ENCODE results near the gene ENO2. TPM values are rescaled to one million over a fixed set of nuclear protein-coding genes. Genes with fewer than 3 reads are reported as not detected.

Gene ENO2
- total RNA-seq, 1 donor from 2014 or later, result 18.4 TPM

- no peak for DNase-seq (ENCODE audit: extremely low read depth, low read depth, low spot score)
Measured at GRCh38 chr12:6958609-6959057, 44.3 kb downstream of the ENO2 start.

- no peak for DNase-seq (ENCODE audit: extremely low read depth, low read depth, low spot score)
Measured at GRCh38 chr12:6959058-6959804, 44.9 kb downstream of the ENO2 start.

- DNase-seq (ENCODE audit: extremely low read depth, low read depth, low spot score), result no peak
Measured at GRCh38 chr12:6959805-6960592, 45.6 kb downstream of the ENO2 start.

- DNase-seq (ENCODE audit: extremely low read depth, low read depth, low spot score), result no peak
Measured at GRCh38 chr12:6960593-6961277, 46.4 kb downstream of the ENO2 start.

- no peak for DNase-seq (ENCODE audit: extremely low read depth, low read depth, low spot score)
Measured at GRCh38 chr12:6961278-6961694, 46.9 kb downstream of the ENO2 start.

- DNase-seq (ENCODE audit: extremely low read depth, low read depth, low spot score), result no peak
Measured at GRCh38 chr12:6961695-6962284, 47.4 kb downstream of the ENO2 start.

GRCh38 chr12:6962285-6963015, 48.1 kb downstream of the ENO2 start:
- DNase-seq (ENCODE audit: extremely low read depth, low read depth, low spot score), result no peak

GRCh38 chr12:6963016-6963731, 48.8 kb downstream of the ENO2 start:
- DNase-seq (ENCODE audit: extremely low read depth, low read depth, low spot score), result no peak

- DNase-seq (ENCODE audit: extremely low read depth, low read depth, low spot score), result no peak
Measured at GRCh38 chr12:6963791-6964413, 49.5 kb downstream of the ENO2 start.

GRCh38 chr12:6964605-6965025, 50.2 kb downstream of the ENO2 start:
- DNase-seq (ENCODE audit: extremely low read depth, low read depth, low spot score), result no peak

- DNase-seq (ENCODE audit: extremely low read depth, low read depth, low spot score), result peak; percentile 39
Measured at GRCh38 chr12:6965026-6965661, 50.8 kb downstream of the ENO2 start.

GRCh38 chr12:6965714-6966113, 51.3 kb downstream of the ENO2 start:
- no peak for DNase-seq (ENCODE audit: extremely low read depth, low read depth, low spot score)

- DNase-seq (ENCODE audit: extremely low read depth, low read depth, low spot score), result no peak
Measured at GRCh38 chr12:6966351-6966750, 52.0 kb downstream of the ENO2 start.

- no peak for DNase-seq (ENCODE audit: extremely low read depth, low read depth, low spot score)
Measured at GRCh38 chr12:6967651-6968100, 53.3 kb downstream of the ENO2 start.

- DNase-seq (ENCODE audit: extremely low read depth, low read depth, low spot score), result no peak
Measured at GRCh38 chr12:6968426-6968825, 54.0 kb downstream of the ENO2 start.

GRCh38 chr12:6970096-6970527, 55.7 kb downstream of the ENO2 start:
- no peak for DNase-seq (ENCODE audit: extremely low read depth, low read depth, low spot score)
